Naive thymus-derived CD4-positive, alpha-beta T cell (primary cell): ENCODE measurements around the gene CTSF. TPM values are rescaled to one million over a fixed set of nuclear protein-coding genes. Genes with fewer than 3 reads are reported as not detected.
"Not testable (repeated sequence)": the region's sequence is repeated elsewhere in the genome, so short reads cannot be mapped to it uniquely, and the experiment has no call there.

Source experiments
- ATAC-seq: fragments of 150-1000 bp; cut with Tn5 transposase; 2 replicates; pipeline ENCODE4 v1.10.0; 2021; ENCODE audit warnings: mild to moderate bottlenecking, moderate library complexity
- CTCF ChIA-PET: fragments of 350-600 bp; sonication (Branson Sonifier 250); formaldehyde crosslinking; loops from one replicate; lab custom pipeline; 2021; ENCODE audit warnings: antibody characterized with exemption; lab: Charles Lee
- POLR2A ChIA-PET: fragments of 350-600 bp; sonication (Branson Sonifier 250); formaldehyde crosslinking; loops from one replicate; lab custom pipeline; 2021; ENCODE audit warnings: antibody characterized with exemption, inconsistent platforms; lab: Charles Lee
- DNase-seq, 9 donors: peaks; one replicate each; pipeline versions ENCODE4 v3.0.0 to v3.0.0-alpha.2; 2020 to 2022; ENCODE audit warnings: mixed read lengths in 1 of 9
- H3K27ac ChIP-seq: one replicate; pipeline ENCODE4 v1.7.0; 2013; ENCODE audit warnings: mild to moderate bottlenecking, low read depth, low read length, moderate library complexity
- H3K27me3 ChIP-seq, 2 donors: one replicate each; pipeline ENCODE4 v1.7.0; 2013; ENCODE audit warnings: low read length in 2 of 2, mild to moderate bottlenecking in 2 of 2, moderate library complexity in 2 of 2; ENCODE audit not compliant: control insufficient read depth in 2 of 2, insufficient read depth in 2 of 2
- H3K36me3 ChIP-seq, 3 experiments: 1 replicate in 2 of 3; 2 replicates in 1 of 3; pipeline ENCODE4 v1.7.0; 2013; ENCODE audit warnings: low read length in 3 of 3, mild to moderate bottlenecking in 3 of 3, moderate library complexity in 1 of 3; ENCODE audit not compliant: insufficient read depth in 3 of 3, control insufficient read depth in 2 of 3
- H3K4me1 ChIP-seq, 2 donors: one replicate each; pipeline ENCODE4 v1.7.0; 2013; ENCODE audit warnings: low read length in 2 of 2, mild to moderate bottlenecking in 2 of 2, moderate library complexity in 1 of 2; ENCODE audit not compliant: control insufficient read depth in 2 of 2, insufficient read depth in 2 of 2
- H3K4me3 ChIP-seq: 2 replicates; pipeline ENCODE4 v1.7.0; 2013; ENCODE audit warnings: mild to moderate bottlenecking, low read length
- H3K9me3 ChIP-seq, 3 experiments: 1 replicate in 2 of 3; 2 replicates in 1 of 3; pipeline ENCODE4 v1.7.0; 2013; ENCODE audit warnings: low read length in 3 of 3; ENCODE audit not compliant: control insufficient read depth in 2 of 3
- H3K27ac Mint-ChIP-seq, 9 donors: one replicate each; pipeline ENCODE4 v1.8.0; 2020 to 2022; ENCODE audit warnings: mixed read lengths in 9 of 9, mild to moderate bottlenecking in 8 of 9, moderate library complexity in 5 of 9, inconsistent platforms in 2 of 9
- H3K27me3 Mint-ChIP-seq, 5 donors: one replicate each; pipeline ENCODE4 v1.8.0; 2021 to 2022; ENCODE audit warnings: mixed read lengths in 5 of 5, mild to moderate bottlenecking in 1 of 5
- H3K36me3 Mint-ChIP-seq, 5 donors: one replicate each; pipeline ENCODE4 v1.8.0; 2020 to 2022; ENCODE audit warnings: mixed read lengths in 5 of 5, mild to moderate bottlenecking in 3 of 5, inconsistent platforms in 1 of 5
- H3K4me1 Mint-ChIP-seq, 7 donors: one replicate each; pipeline ENCODE4 v1.8.0; 2020 to 2022; ENCODE audit warnings: mixed read lengths in 7 of 7, mild to moderate bottlenecking in 3 of 7, inconsistent platforms in 1 of 7
- H3K4me3 Mint-ChIP-seq, 10 donors: one replicate each; pipeline ENCODE4 v1.8.0; 2020 to 2022; ENCODE audit warnings: mild to moderate bottlenecking in 10 of 10, mixed read lengths in 10 of 10, moderate library complexity in 6 of 10, inconsistent platforms in 2 of 10
- H3K9me3 Mint-ChIP-seq, 11 donors: one replicate each; pipeline ENCODE4 v1.8.0; 2020 to 2022; ENCODE audit warnings: mixed read lengths in 11 of 11, mild to moderate bottlenecking in 4 of 11, inconsistent platforms in 1 of 11, moderate library complexity in 1 of 11
- intact Hi-C, 2 donors: fragments of 100-400 bp; cut with micrococcal nuclease; formaldehyde crosslinking; loops; one replicate each; pipeline ENCODE4 v1.15.1; 2023
- polyA plus RNA-seq, 2 donors: library from polyadenylated mRNA; unstranded; fragments of 300-500 nt; fragmentation: Illumina TruSeq; gene quantifications; one replicate each; pipeline ENCODE4 v1.2.3, GENCODE V29; 2021
- total RNA-seq, 6 experiments: library from RNA in 5 of 6; stranded (reverse) in 5 of 6; gene quantifications; 1 replicate in 5 of 6; 2 replicates in 1 of 6; pipeline ENCODE4 v1.2.3 and lab custom pipeline; 2021 to 2026

Gene CTSF
- total and polyA plus RNA-seq, 7 experiments from 2014 or later, result 2.3 to 49.7 (median 27.3) TPM

- CTCF ChIA-PET, result interaction anchor here (0.7 kb wide), 1 partner anchor 38 kb away, joined by 4 read pairs; no protein-coding TSS in a partner anchor
- POLR2A ChIA-PET, result no interaction called here
- no peak for ATAC-seq
- intact Hi-C loops, result loop anchor here in 1 of 2 donors (5.0 kb wide), 1 partner anchor 75 kb away; the partner anchor contains the start of gene PELI3
- no peaks in the 10 kb centered on the region for H3K27me3 ChIP-seq
- H3K27ac ChIP-seq, result no peak overlapping the region
- peaks cover 19 to 21% of the 10 kb centered on the region in 2 donors for H3K4me1 ChIP-seq
- H3K4me3 Mint-ChIP-seq, result peak overlapping the region in 7 of 10 donors; percentile 0 to 86 (median 76)
- peaks cover 13 to 46% (median 33%) of the 10 kb centered on the region in 7 donors for H3K4me1 Mint-ChIP-seq
- H3K9me3 Mint-ChIP-seq, result peaks cover 0 to 1% (median 0%) of the 10 kb centered on the region in 11 donors
- H3K4me3 ChIP-seq, result no peak overlapping the region
- peaks cover 0 to 23% (median 11%) of the 10 kb centered on the region in 5 donors for H3K36me3 Mint-ChIP-seq
- peak overlapping the region in 8 of 9 donors; percentile 30 to 90 (median 62) for H3K27ac Mint-ChIP-seq
- H3K27me3 Mint-ChIP-seq, result no peaks in the 10 kb centered on the region
- peaks cover 0 to 47% (median 12%) of the 10 kb centered on the region in 3 experiments for H3K36me3 ChIP-seq
- DNase-seq, result no peak
- no peaks in the 10 kb centered on the region for H3K9me3 ChIP-seq
Observed at GRCh38 chr11:66541892-66542291, 26.5 kb downstream of the CTSF start.

- H3K27ac Mint-ChIP-seq, result peak overlapping the region in 1 of 9 donors; percentile 46
- H3K36me3 ChIP-seq, result peaks cover 0 to 52% (median 12%) of the 10 kb centered on the region in 3 experiments
- POLR2A ChIA-PET, H3K27ac ChIP-seq, DNase-seq, H3K9me3 Mint-ChIP-seq, H3K27me3 ChIP-seq, H3K9me3 ChIP-seq, H3K4me3 Mint-ChIP-seq, H3K27me3 Mint-ChIP-seq, ATAC-seq, H3K4me3 ChIP-seq: not testable (repeated sequence)
- H3K36me3 Mint-ChIP-seq, result peaks cover 4 to 28% (median 15%) of the 10 kb centered on the region in 5 donors
- peaks cover 15 to 21% of the 10 kb centered on the region in 2 donors for H3K4me1 ChIP-seq
- CTCF ChIA-PET, result interaction anchor here (0.6 kb wide), 1 partner anchor 740 kb away, joined by 3 read pairs; no protein-coding TSS in a partner anchor
- H3K4me1 Mint-ChIP-seq, result peaks cover 13 to 45% (median 36%) of the 10 kb centered on the region in 7 donors
- intact Hi-C loops, result loop anchor here in 1 of 2 donors (5.0 kb wide), 1 partner anchor 73 kb away; the partner anchor contains the start of gene PELI3
Observed at GRCh38 chr11:66540598-66540997, 27.8 kb downstream of the CTSF start.

- Histone ChIP-seq H3K4me1 (peaks cover 14 to 15% of the 10 kb centered on the region in 2 donors), H3K4me3 (no peak overlapping the region), H3K36me3 (peaks cover 0 to 53% (median 12%) of the 10 kb centered on the region in 3 experiments), H3K27me3 (no peaks in the 10 kb centered on the region), H3K9me3 (no peaks in the 10 kb centered on the region), H3K27ac (no peak overlapping the region)
- Mint-ChIP-seq H3K9me3 (peaks cover 0 to 1% (median 0%) of the 10 kb centered on the region in 11 donors), H3K4me1 (peaks cover 10 to 39% (median 32%) of the 10 kb centered on the region in 7 donors), H3K36me3 (peaks cover 8 to 32% (median 15%) of the 10 kb centered on the region in 5 donors), H3K27me3 (no peaks in the 10 kb centered on the region), H3K4me3 (no peak overlapping the region), H3K27ac (no peak overlapping the region)
- ChIA-PET CTCF (no interaction called here), POLR2A (no interaction called here)
- no peak for DNase-seq
- intact Hi-C loops, result loop anchor here in 1 of 2 donors (5.0 kb wide), 1 partner anchor 73 kb away; the partner anchor contains the start of gene PELI3
- ATAC-seq, result no peak
Observed at GRCh38 chr11:66539870-66540213, 28.6 kb downstream of the CTSF start.

- no peaks in the 10 kb centered on the region for H3K27me3 ChIP-seq
- Mint-ChIP-seq H3K4me1 (peaks cover 8 to 36% (median 29%) of the 10 kb centered on the region in 7 donors), H3K4me3 (no peak overlapping the region), H3K27ac (peak overlapping the region in 2 of 9 donors; percentile 7 to 61), H3K36me3 (peaks cover 8 to 32% (median 15%) of the 10 kb centered on the region in 5 donors), H3K9me3 (peaks cover 0 to 1% (median 0%) of the 10 kb centered on the region in 11 donors), H3K27me3 (no peaks in the 10 kb centered on the region)
- H3K4me3 ChIP-seq, result no peak overlapping the region
- ChIA-PET POLR2A (no interaction called here), CTCF (no interaction called here)
- H3K36me3 ChIP-seq, result peaks cover 0 to 53% (median 12%) of the 10 kb centered on the region in 3 experiments
- ATAC-seq, result no peak
- no peak for DNase-seq
- no peaks in the 10 kb centered on the region for H3K9me3 ChIP-seq
- peaks cover 10 to 11% of the 10 kb centered on the region in 2 donors for H3K4me1 ChIP-seq
- intact Hi-C loops, result no loop called here
- H3K27ac ChIP-seq, result no peak overlapping the region
Observed at GRCh38 chr11:66539170-66539869, 29.1 kb downstream of the CTSF start.

- POLR2A ChIA-PET, result interaction anchor here (0.6 kb wide), 1 partner anchor 45 kb away, joined by 4 read pairs; no protein-coding TSS in a partner anchor
- peaks cover 5 to 25% (median 12%) of the 10 kb centered on the region in 5 donors for H3K36me3 Mint-ChIP-seq
- peak overlapping the region in 3 of 9 donors; percentile 38 to 49 (median 38) for H3K27ac Mint-ChIP-seq
Observed at GRCh38 chr11:66532784-66533183, 35.6 kb downstream of the CTSF start.

GRCh38 chr11:66531841-66532240 is 36.6 kb downstream of the CTSF start:
- peaks cover 0 to 2% (median 0%) of the 10 kb centered on the region in 11 donors for H3K9me3 Mint-ChIP-seq
- H3K4me3 ChIP-seq, result no peak overlapping the region
- H3K4me1 ChIP-seq, result no peaks in the 10 kb centered on the region
- no peak for DNase-seq
- H3K36me3 ChIP-seq, result peaks cover 0 to 34% (median 0%) of the 10 kb centered on the region in 3 experiments
- peaks cover 0 to 22% (median 8%) of the 10 kb centered on the region in 7 donors for H3K4me1 Mint-ChIP-seq
- no peak for ATAC-seq
- H3K4me3 Mint-ChIP-seq, result no peak overlapping the region
- no peaks in the 10 kb centered on the region for H3K27me3 ChIP-seq
- no peak overlapping the region for H3K27ac ChIP-seq
- H3K27me3 Mint-ChIP-seq, result no peaks in the 10 kb centered on the region
- H3K9me3 ChIP-seq, result no peaks in the 10 kb centered on the region
- intact Hi-C loops, result no loop called here
- H3K27ac Mint-ChIP-seq, result peak overlapping the region in 2 of 9 donors; percentile 38 to 82
- peaks cover 4 to 25% (median 12%) of the 10 kb centered on the region in 5 donors for H3K36me3 Mint-ChIP-seq
- POLR2A ChIA-PET, result no interaction called here
- CTCF ChIA-PET, result interaction anchor here (0.8 kb wide), 1 partner anchor 129 kb away, joined by 3 read pairs; no protein-coding TSS in a partner anchor

More at GRCh38 chr11:66532784-66533183, 35.6 kb downstream of the CTSF start:
- peaks cover 0 to 22% (median 8%) of the 10 kb centered on the region in 7 donors for H3K4me1 Mint-ChIP-seq
- DNase-seq, result no peak
- Histone ChIP-seq H3K4me3 (no peak overlapping the region), H3K27ac (no peak overlapping the region), H3K27me3 (no peaks in the 10 kb centered on the region), H3K36me3 (peaks cover 0 to 39% (median 0%) of the 10 kb centered on the region in 3 experiments), H3K9me3 (no peaks in the 10 kb centered on the region), H3K4me1 (no peaks in the 10 kb centered on the region)
- H3K4me3 Mint-ChIP-seq, result no peak overlapping the region
- CTCF ChIA-PET, result interaction anchor here (0.5 to 0.8 kb wide), 2 partner anchors 128 to 1230 kb away, joined by 3 read pairs; no protein-coding TSS in a partner anchor
- H3K9me3 Mint-ChIP-seq, result peaks cover 0 to 2% (median 0%) of the 10 kb centered on the region in 11 donors
- no peaks in the 10 kb centered on the region for H3K27me3 Mint-ChIP-seq
- no peak for ATAC-seq
- intact Hi-C loops, result no loop called here
